Astrocyte (in vitro differentiated cells and primary cell): ENCODE measurements around the gene CHKA.

Experiments
- CTCF ChIP-seq: IDR thresholded peaks from 2 replicates; pipeline ENCODE4 v1.5.1; 2011; ENCODE audit warnings: low read depth, mild to moderate bottlenecking, inconsistent platforms, low read length, moderate library complexity; ENCODE audit not compliant: insufficient read depth
- EZH2 ChIP-seq: IDR thresholded peaks from 2 replicates; pipeline ENCODE4 v1.6.1; 2012; ENCODE audit warnings: mild to moderate bottlenecking, low read length, inconsistent platforms; ENCODE audit not compliant: insufficient read depth

GRCh38 chr11:68092411-68092810, 28.8 kb downstream of the CHKA start:
- TF ChIP-seq CTCF, result no peak
- no peak for TF ChIP-seq EZH2
